Activated effector memory CD4-positive, alpha-beta T cell treated with Interleukin-2 at 50 U/mL for 16 hours (primary cell): ENCODE measurements around the gene TRIO.
"Not testable (repeated sequence)": the region's sequence is repeated elsewhere in the genome, so short reads cannot be mapped to it uniquely, and the experiment has no call there.

Source experiments
- DNase-seq: peaks from one replicate; pipeline ENCODE4 v3.0.0-alpha.2; 2020

Gene TRIO

DNA sequence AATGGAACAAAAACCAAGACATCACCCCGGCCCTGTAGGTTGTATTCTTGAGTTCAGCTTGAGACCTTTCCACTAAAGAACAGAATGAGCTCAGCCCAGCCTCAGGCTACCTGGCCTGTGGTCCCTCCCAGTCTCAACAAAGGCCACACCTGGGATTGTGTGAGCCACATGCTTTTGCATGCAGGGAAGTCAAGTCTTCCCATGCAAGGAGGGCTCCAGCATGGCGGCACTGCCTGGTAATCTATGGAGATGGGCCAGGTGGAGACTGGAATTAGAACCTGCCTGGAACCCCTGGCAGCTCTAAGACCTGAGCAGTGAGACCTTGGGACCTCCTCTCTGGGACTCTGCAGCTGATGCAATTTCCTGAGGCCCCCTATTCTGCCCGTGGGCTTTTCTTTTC is 389.0 kb downstream of the TRIO start:
- DNase-seq: no peak

- DNase-seq: no peak
Observed at GRCh38 chr5:14534773-14535172, 391.6 kb downstream of the TRIO start.

- no peak for DNase-seq
Observed at GRCh38 chr5:14545308-14545707, 402.2 kb downstream of the TRIO start.

GRCh38 chr5:14545862-14546261 is 402.7 kb downstream of the TRIO start:
- no peak for DNase-seq

DNA sequence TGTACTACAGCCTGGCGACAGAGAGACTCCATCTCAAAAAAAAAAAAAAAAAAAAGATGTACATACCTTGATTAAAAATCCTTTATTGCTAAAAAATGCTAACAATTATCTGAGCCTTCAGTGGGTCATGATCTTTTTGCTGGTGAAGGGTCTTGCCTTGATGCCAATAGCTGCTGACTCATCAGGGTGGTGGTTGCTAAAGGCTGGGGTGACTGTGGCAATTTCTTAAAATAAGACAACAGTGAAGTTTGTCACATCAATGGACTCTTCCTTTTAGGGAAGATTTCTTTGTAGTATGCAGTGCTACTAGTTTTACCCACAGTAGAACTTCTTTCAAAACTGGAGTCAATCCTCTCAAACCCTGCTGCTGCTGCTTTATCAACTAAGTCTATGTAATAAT is 404.5 kb downstream of the TRIO start:
- DNase-seq: no peak

GRCh38 chr5:14551211-14551610 is 408.1 kb downstream of the TRIO start:
- DNase-seq: no peak

DNA sequence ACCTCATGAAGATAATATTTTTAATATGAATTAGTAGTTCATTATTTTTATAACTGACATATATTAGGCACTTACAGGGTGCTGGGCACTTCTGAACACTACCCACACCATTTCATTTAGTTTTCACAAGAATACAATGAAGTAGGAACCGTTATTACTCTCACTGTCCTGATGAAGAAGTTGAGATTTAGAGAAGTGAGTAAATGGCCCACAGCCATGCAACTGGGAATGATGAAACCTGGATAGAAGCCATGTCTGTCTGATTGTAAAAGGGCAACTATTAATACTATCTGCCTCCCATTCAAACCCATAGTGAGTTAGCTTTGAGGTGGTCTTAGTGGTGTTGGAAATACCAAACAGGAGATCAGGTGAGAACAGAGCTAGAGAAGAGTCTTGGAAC is 408.9 kb downstream of the TRIO start:
- DNase-seq: no peak

- not testable (repeated sequence) for DNase-seq
Observed at GRCh38 chr5:14554288-14554687, 411.1 kb downstream of the TRIO start.

- no peak for DNase-seq
Observed at GRCh38 chr5:14556015-14556414, 412.9 kb downstream of the TRIO start.

- DNase-seq: no peak
Observed at GRCh38 chr5:14557203-14557770, 414.1 kb downstream of the TRIO start.

DNA sequence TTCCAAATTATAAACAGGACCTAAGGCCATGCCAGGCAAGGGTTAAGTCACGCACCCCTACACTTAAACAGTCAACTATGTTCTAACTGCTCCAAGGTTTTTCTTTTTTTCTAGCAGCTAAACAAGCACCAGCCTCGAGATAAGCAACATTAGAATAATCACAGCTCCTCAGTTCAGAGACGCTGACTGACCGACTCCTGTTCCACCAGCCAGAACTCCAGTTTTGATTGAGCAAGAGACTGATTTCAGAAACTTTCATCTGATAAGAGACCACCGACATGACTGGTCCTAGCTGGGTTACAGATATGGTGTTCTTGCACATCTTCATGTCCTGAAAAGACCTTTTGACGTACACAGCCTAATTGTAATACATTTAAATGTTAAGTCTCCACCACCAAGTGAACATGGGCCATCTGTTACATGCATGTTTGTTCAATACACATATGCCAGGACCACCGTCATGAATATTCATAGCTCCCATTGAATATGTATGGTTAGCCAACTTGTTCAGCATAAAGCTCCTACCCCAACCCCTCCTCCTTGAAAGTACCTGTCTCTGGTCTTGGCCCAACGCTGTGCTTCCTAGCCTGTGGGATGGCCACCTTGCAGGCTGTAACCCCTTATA is 414.8 kb downstream of the TRIO start:
- DNase-seq: no peak
